ENCODE results near the gene IQCM.
"Not testable (repeated sequence)": the region's sequence is repeated elsewhere in the genome, so short reads cannot be mapped to it uniquely, and the experiment has no call there.

The IQCM gene

DNA sequence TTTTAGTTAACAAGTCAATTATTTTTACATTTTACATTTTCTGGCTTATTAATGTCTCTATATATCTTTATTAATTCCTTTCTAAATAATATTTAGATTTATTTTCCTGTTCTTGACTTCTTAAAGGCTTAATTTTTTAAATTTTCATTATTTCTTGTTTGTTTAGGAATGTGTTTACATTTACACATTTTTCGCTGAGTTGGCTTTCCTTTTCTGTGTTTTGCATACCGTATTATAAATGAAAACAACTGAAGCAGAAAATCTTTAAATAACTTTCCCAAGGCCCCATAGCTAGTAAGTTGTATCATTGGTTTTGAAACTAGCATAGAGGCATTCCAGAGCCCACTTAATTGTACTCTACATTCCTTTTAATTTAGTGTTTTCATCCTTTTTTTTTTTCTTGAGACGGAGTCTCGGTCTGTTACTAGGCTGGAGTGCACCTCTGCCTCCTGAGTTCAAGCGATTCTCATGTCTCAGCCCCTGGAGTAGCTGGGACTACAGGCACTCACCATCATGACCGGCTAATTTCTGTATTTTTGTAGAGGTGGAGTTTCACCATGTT lies 261.6 kb downstream of the IQCM start:
- DNase-seq, result no peak

DNA sequence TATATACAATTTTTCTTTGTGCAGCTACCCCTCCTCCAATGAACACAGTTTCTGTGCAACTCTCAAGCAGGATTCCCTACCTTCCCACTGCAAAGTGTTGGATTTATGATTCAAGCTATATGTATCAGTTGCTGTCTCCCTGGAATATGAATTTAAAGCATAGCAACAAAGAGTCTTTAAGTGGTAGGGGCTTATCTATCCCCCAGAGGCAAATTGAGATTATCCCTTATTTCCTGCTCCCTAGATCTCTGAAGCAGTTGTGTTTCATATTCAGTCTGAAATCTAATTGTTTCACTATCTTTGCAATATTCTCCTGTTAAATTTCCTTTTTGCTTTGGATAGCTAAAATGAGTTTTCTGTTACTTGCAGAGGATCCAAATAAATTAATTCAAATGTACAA lies 263.0 kb downstream of the IQCM start:
- DNase-seq, result no peak

DNA sequence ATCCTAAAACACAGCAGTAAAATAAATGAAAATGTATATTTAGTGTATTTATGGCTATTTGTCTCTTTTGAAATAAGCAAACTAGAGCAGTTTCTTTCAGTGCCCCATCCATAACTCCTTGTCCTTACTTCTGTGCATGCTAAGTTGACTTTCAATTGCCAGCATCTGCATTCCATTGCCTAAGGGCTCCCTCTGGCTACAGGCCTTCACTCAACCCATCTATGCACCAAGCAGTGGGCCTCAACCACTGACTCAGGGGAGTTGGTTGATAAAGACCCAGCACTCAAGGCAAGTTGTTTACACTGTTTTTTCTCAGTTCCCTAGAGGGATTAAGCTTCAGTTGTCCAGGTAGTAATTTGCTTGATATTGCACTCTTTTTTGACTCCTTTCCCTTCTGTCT lies 265.7 kb downstream of the IQCM start:
- no peak for DNase-seq

DNA sequence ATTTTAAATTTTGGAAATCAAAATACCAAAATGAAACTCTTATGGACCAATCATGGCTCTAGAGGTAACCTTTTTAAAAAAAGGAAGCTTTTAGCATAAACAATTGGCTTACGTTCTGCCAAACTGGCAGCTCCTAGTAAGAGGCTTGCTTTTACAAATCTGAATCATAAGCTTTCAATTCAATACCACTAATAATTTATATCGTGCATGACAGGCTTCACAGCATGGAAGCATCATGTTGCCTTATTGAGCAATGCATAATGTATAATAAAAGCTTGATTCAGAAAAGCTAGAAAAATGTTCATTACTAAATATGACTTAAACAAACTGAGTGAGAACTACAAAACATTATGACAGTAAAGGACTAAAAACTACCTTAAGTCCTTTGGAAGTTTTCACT lies 280.9 kb downstream of the IQCM start:
- DNase-seq, result no peak

DNA sequence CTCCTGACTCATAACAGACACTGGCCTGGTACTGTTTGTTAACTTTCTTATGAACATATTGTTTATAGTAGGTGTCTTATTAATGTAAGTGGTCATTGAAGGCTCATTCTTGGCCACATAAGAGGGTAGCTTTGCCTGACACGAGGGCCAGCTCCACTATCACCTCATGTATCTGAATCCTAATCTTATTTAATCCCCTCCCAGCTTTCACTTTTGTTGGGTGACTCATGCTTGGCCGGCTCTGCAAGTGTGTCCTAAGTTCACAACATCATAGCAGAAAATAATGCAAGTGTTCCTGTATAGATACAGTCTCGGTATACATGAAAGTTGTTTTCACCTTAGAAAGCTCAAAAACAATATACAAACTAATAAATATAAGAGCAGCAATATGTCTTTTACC lies 283.8 kb downstream of the IQCM start:
- no peak for DNase-seq

DNA sequence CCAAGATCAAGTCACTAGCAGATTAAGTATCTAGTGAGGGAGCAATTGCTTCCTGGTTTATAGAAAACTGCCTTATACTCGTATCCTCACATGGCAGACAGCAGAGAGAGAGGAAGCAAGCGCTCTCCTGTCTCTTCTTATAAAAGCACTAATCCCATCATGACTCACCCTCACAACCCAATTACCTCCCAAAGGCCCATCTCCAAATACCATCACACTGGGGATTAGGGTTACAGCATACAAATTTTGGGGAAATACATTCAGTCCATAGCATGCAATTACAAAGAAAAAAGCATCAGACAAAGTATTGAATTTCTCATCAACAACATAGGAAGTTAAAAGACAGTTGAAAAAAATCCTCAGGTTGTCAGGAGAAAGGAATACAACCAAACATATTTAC lies 292.6 kb downstream of the IQCM start:
- DNase-seq, result no peak

DNA sequence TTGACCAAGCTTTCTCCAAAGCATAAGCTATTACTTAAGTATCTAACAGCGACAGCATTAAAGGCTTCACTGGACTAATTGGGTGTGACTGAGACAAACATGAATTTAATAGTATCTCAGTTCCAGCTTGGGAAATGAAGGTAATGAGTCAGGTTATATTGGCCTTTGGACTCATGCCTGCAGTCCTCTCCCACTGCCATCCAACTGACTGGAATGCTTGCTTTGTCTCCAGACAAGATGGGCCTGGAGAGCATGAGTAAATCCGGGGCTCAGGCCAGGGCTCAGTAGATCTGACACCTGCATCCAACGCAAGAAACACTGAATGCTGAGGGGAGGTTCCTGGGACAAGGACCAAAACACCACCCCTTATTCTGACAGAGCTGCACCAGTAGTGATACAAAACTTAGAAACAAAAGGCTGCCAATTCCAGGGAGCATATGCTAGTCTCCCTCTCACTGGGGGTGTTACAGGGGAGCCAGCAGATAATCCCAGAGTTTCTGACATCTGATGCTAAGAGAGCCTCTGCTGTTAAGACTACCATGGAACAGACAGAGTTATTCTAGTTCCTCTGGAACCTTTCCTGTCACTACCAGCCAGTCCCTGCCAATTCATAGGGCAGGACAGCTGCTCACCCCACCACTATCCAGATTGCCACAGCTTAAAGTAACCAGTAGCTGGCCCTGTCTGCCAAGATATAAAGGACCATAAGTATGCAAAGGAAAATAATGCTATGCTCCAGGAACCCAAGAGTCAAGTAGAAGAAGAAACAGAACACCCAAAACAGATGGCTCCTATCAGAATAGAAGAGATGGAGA lies 293.8 kb downstream of the IQCM start:
- DNase-seq, result no peak

DNA sequence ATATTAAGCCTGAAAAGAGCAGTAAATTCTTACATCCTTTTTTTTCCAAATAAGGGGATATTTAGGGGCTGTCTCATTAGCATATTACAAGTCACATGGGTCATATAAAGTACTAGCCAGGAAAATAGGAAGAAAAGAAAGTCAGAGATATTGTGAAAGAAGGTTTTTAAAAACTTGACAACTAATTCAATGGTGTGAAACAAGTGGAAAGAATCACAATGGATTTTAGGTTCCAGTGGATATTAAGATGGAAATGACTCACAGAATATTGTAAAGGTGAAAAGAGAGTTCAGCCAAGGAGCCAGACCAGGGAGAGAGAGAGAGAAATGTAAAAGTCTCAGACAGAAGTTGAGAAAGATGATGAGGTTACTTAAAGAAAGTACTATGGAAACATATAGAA lies 297.2 kb downstream of the IQCM start:
- DNase-seq, result no peak

DNA sequence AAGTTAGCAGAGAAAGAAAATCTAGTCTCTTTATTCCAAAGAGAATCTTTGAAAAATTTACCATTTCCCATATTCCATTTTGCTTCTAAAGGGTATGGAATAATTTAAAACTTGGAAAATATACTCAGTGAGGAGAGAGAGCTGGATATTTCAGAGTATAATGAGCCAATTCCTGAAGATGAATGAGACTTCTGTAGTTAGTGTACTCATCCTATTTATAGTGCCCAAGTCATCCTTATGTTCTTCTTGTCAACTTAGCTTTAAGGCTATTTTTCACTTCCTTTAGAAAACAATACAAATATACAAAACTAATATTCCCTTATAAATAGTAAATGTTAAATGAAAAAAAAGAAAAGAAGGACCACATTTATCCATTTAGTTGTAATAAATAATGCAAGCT lies 302.6 kb downstream of the IQCM start:
- no peak for DNase-seq

DNA sequence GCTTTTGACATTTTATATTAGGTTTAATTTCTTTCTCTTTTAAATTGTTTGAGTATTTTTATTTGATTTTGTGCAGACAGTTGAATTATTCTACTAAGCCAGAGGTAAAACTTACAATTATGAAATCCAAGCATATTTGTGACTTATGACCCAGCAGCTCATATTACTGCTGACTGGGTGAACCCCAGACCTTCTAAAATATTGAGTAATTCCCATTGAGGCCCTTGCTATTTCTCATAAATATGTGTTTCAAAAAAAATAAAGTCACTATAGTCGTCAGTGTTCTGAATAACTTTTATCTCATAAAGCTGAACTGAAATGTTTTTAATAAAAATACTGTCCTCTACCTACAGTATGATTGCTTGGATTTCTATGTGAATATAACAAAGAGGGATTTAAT lies 303.1 kb downstream of the IQCM start:
- DNase-seq, result no peak

DNA sequence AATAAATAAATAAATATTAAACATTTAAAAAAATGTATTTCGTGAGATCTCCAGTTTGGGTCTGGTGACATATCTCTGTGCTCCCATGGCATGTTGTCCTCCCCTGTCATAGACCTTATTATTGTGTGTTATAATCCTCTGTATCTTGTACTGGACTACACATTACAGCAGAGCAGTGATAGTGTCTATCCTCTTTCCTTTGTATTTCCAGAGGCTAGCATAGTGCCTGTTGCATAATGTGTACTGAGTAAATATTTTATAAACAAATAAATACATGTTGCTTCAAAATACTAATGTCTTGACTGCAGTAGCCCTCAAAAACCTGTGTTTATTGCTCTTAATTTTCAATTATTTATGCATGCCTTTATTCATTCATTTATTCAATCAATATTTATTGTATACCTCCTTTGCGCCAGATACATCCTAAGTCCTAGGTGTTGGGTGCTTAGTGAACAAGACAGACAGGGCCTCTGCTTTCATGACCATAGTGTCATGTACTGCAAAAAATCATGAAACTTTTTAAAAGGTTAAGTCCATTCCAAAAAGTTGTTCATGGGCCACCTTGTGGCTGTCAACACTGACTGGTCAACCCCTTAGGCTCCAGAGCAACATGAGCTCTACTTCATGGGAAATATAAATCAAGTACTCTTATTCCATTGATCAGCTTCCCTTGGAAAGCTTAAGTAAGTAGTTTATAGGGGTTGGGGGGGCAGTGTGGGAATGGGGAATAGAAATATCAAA lies 303.9 kb downstream of the IQCM start:
- DNase-seq, result no peak

DNA sequence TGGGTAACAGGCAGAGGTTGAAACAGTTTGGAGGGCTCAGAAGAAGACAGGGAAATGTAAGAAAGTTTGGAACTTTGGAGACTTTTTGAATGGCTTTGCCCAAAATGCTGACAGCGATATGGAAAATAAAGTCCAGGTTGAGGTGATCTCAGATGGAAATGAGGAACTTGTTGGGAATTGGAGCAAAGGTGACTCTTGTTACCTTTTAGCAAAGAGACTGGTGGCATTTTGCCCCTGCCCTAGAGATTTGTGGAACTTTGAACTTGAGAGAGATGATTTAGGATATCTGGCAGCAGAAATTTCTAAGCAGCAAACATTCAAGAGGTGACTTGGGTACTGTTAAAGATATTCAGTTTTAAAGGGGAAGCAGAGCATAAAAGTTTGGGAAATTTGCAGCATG lies 308.3 kb downstream of the IQCM start:
- not testable (repeated sequence) for DNase-seq

DNA sequence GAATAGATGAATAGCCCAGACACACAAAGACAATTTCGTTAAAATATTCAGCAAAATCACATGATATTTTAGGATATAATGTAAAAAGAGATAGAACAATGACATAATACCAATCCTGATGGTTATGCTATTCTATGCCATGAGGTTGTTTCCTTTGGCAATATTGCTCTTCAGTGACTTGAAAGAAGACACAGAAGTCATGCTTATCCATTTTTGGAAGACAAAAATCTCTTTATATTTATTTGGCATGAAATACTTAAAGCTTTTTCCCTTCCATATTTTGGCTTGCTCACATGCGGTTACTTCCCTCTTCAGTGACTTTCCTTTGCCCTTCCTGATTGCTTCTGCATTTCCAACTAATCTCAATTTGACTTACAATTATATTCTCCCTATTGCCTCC lies 314.8 kb downstream of the IQCM start:
- DNase-seq, result no peak

DNA sequence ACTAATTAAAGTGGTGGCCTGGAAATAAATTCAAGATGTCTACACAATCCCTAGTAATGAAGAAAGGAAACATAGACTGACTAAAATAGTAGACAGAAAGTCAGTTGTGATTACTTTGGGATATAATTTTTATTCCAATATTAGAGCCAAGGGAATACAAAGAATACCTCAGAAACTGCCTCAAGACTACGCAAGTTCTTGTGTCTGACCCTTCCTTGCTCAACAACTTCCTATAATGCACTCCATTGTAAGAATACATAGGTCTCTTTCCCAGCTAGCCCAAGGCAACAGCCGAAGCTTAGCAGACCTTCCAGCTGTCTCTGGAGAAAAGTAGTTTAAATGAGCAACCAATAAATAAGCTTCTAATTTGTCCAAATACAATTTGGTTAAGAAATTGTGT lies 315.9 kb downstream of the IQCM start:
- no peak for DNase-seq

DNA sequence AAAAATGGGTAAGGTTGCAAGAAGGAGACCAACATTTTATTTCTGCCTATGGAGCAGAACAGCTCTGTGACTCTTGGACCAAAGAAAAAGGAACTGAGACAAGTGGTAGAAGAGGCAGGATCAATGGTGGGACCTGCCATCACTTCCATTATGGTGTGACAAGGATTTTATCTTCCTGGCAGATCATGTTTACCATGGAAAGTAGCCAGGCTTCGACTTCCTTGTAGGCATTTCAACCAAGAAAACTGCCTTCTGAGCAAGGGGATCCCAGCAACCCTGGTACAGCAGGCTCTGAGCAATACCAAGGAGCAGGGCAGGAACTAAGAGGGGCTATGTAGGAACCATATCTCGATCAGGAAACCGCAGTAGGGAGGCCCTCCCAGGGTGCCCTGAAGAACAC lies 317.4 kb downstream of the IQCM start:
- DNase-seq, result no peak

DNA sequence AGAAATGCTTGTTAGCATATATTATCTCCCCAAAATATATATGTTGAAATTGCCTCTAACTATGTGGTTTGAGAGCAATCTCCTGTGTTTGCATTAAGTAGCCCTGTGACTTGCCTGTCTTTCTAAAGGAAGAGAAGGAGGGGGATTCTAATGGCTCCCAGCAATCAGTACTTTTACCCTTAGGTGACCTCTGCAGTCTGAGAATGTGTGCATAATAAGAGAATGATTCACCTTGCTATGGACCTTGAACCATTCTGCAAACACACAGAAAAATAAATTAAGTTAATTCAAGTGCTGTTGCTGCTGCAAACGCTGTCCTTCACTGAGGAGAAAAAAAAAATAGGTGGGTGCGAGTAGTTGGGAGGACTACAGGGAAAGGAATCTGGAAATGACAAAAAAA lies 322.2 kb downstream of the IQCM start:
- no peak for DNase-seq

DNA sequence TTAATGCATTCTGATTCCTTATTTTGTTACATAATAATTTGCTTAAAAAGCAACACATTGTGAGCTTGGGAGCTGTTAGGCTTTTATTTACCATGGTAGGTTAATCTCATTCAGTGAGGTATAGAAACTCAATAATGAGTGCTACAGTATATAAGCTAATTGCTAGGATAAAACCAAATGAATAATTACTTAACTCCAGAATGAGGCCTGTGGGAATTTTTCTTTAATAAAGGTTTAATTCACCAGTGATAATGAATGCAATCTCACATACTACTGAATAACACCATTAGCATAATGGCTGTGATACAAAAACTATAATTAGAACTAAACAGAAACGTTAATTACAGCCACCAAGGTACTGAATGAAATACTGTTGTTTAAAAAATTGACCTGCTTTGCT lies 326.3 kb downstream of the IQCM start:
- DNase-seq, result no peak

DNA sequence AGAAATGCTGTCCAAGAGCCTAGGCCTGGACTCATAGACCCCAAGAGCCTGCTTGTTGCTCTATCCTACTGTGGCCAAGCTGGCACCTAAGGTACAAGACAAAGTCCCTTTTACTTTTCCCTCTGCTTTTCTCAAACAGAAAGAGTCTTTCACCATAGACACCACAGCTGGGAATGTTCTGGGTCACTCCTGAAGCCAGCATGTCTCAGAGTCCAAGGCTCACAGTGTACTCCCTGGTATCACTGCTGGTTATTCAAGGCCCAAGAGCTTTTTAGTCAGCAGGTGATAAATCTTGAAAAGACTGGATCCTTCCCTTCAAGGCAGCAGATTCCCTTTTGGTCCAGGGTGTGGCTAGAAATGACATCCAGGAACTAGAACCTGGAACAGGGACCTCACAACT lies 328.8 kb downstream of the IQCM start:
- DNase-seq, result no peak

DNA sequence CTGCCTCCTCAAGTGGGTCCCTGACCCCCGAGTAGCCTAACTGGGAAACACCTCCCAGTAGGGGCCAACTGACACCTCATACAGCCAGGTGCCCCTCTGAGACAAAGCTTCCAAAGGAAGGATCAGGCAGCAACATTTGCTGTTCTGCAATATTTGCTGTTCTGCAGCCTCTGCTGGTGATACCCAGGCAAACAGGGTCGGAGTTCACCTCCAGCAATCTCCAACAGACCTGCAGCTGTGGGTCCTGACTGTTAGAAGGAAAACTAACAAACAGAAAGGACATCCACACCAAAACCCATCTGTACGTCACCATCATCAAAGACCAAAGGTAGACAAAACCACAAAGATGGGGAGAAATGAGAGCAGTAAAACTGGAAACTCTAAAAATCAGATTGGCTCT lies 347.0 kb downstream of the IQCM start:
- DNase-seq, result not testable (repeated sequence)

DNA sequence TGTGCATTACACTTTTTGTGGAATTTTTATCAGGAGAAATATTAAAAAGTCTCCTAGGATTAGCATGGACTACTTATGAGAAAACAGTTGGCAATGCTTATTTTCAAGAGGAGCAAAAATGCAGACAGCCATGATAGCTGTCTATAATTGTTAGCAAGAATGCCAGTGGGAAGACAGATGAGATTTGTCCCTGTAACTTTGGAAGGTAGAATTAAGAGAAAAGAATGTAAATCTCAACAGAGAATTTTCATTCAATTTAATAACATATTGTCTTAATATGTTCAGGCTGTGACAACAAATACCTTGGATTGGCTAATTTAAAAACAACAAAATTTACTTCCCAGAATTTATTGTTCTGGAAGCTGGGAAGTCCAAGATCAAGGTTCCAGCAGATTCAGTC lies 349.2 kb downstream of the IQCM start:
- no peak for DNase-seq

DNA sequence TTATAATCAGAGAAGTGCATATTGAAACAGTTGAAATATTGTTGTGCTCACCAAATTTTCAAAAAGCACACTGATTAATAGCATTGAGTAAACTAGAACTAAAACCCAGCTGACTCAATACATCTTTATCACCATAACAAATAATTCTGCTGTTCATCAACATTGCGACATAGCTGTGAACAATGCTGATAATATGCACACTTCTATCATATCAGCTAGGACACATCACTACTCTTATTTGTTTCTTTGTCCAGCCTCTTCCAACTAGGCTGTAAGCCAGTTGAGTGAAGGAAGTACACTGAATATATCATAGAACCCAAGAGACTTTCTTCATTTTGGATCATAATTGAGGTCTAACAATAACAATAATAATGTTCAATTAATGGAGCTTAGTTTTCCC lies 349.7 kb downstream of the IQCM start:
- DNase-seq, result no peak

DNA sequence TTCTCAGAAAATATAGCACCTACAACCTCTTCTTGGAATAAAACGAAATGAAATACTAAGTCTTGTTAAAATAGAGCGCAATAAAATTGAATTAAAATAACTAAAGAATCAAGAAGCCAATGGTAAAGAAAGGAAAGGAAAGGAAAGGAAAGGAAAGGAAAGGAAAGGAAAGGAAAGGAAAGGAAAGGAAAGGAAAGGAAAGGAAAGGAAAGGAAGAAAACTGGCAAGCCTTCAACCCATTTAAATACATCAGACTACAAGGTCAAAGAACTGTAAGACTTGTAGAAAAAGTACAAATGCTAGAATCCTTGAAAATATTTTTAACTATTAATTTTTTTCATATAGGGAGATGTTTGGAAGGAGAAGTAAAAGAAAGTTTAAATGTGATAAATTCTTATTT lies 372.1 kb downstream of the IQCM start:
- no peak for DNase-seq

DNA sequence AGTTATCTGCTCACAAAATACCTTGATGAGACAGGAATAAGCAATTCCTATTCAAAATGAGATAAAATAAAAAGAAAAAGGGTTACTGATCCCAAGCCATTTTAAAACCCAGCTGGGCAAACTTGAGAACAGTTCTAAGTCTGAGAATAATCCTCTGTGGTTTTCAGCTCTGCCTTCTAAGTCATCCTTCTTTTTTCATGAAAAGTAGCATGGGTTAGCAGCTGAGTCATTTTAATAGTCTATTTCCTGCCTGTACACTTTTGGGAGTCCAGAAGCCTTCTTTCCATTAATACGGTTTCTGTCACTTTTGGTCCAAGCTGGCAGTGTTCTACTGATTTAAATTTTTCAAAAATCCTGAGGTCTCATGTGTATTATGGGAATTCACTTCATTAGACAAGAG lies 374.3 kb downstream of the IQCM start:
- no peak for DNase-seq

DNA sequence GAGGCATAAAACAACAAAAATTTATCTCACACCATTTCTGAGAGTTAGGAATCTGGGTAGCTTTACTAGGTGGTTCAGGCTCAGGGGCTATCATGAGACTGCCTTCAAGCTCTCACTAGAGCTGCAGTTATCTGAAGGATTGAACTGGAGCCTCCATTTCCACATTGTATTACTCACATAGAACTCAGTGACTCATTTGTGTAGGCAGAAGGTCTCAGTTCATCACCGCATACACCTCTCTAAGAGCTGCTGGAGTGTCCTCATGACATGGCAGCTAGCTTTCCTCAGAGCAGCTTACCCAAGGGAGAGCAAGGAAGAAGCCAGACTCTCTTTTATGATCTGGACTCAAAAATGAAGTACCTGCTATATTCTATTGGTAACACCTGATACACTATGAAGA lies 389.2 kb downstream of the IQCM start:
- no peak for DNase-seq

All from stimulated activated naive CD4-positive, alpha-beta T cell (primary cell).